Natural killer cell (primary cell): ENCODE data around the gene NOSIP. TPM values are rescaled to one million over a fixed set of nuclear protein-coding genes. Genes with fewer than 3 reads are reported as not detected.

ENCODE experiments used
- ATAC-seq, 3 donors: fragments of 150-1000 bp in 2 of 3; fragments of 200-7000 bp in 1 of 3; cut with Tn5 transposase; 1 replicate in 1 of 3; 2 replicates in 2 of 3; pipeline ENCODE4 v1.10.0; 2021; ENCODE audit warnings: mild to moderate bottlenecking in 2 of 3, moderate library complexity in 2 of 3
- DNase-seq, 2 donors: peaks; one replicate each; pipeline versions ENCODE4 v3.0.0 to v3.0.0-alpha.2; 2013 to 2021; ENCODE audit warnings: mixed read lengths in 1 of 2
- H3K27ac ChIP-seq: one replicate; pipeline ENCODE4 v1.5.1; 2013; ENCODE audit warnings: mild to moderate bottlenecking, low read length
- H3K27me3 ChIP-seq: one replicate; pipeline ENCODE4 v1.6.1; 2013; ENCODE audit warnings: low read length; ENCODE audit not compliant: control insufficient read depth, insufficient read depth
- H3K36me3 ChIP-seq: one replicate; pipeline ENCODE4 v1.6.1; 2013; ENCODE audit warnings: low read length; ENCODE audit not compliant: control insufficient read depth, insufficient read depth
- H3K4me1 ChIP-seq: one replicate; pipeline ENCODE4 v1.6.1; 2013; ENCODE audit warnings: low read length; ENCODE audit not compliant: control insufficient read depth, insufficient read depth
- H3K4me3 ChIP-seq: one replicate; pipeline ENCODE4 v1.5.1; 2013; ENCODE audit warnings: low read length
- H3K9me3 ChIP-seq: one replicate; pipeline ENCODE4 v1.6.1; 2013; ENCODE audit warnings: low read length; ENCODE audit not compliant: control insufficient read depth, insufficient read depth
- H3K27ac Mint-ChIP-seq, 2 donors: one replicate each; pipeline ENCODE4 v1.8.0; 2022; ENCODE audit warnings: mild to moderate bottlenecking in 2 of 2, mixed read lengths in 2 of 2, moderate library complexity in 1 of 2
- H3K27me3 Mint-ChIP-seq, 2 donors: one replicate each; pipeline ENCODE4 v1.8.0; 2022; ENCODE audit warnings: low read depth in 2 of 2, mixed read lengths in 2 of 2
- H3K36me3 Mint-ChIP-seq: one replicate; pipeline ENCODE4 v1.8.0; 2022; ENCODE audit warnings: mixed read lengths
- H3K4me1 Mint-ChIP-seq, 2 donors: one replicate each; pipeline ENCODE4 v1.8.0; 2022; ENCODE audit warnings: mixed read lengths in 2 of 2
- H3K4me3 Mint-ChIP-seq: one replicate; pipeline ENCODE4 v1.8.0; 2022; ENCODE audit warnings: mild to moderate bottlenecking, moderate library complexity, mixed read lengths
- H3K9me3 Mint-ChIP-seq, 2 donors: one replicate each; pipeline ENCODE4 v1.8.0; 2022; ENCODE audit warnings: mixed read lengths in 2 of 2
- WGBS: methylation state at CpG from one replicate; pipeline ENCODE4 v1.1.7; 2013; ENCODE audit warnings: missing lambda C conversion rate; ENCODE audit not compliant: insufficient coverage; 5-methylcytosine and 5-hydroxymethylcytosine counted together
- intact Hi-C: fragments of 100-400 bp; cut with micrococcal nuclease; formaldehyde crosslinking; loops from one replicate; pipeline ENCODE4 v1.14.2; 2022
- total RNA-seq, 4 donors: library from RNA; stranded (reverse); fragments of 120-200 nt in 1 of 4; gene quantifications; one replicate each; pipeline versions ENCODE4 v1.2.3 to v1.2.4, GENCODE V29; 2013 to 2022
- TF ChIP-seq, protein P1 (sequence below): fragments of 200-600 bp; IDR thresholded peaks from one replicate; pipeline ENCODE4 v1.8.0; 2022; ENCODE audit warnings: antibody characterized with exemption

NOSIP gene
- total RNA-seq, 3 donors from 2014 or later (not counting 1 experiment from before 2014, with no cell fraction given): 46.7 to 63.6 (median 59.8) TPM

DNA sequence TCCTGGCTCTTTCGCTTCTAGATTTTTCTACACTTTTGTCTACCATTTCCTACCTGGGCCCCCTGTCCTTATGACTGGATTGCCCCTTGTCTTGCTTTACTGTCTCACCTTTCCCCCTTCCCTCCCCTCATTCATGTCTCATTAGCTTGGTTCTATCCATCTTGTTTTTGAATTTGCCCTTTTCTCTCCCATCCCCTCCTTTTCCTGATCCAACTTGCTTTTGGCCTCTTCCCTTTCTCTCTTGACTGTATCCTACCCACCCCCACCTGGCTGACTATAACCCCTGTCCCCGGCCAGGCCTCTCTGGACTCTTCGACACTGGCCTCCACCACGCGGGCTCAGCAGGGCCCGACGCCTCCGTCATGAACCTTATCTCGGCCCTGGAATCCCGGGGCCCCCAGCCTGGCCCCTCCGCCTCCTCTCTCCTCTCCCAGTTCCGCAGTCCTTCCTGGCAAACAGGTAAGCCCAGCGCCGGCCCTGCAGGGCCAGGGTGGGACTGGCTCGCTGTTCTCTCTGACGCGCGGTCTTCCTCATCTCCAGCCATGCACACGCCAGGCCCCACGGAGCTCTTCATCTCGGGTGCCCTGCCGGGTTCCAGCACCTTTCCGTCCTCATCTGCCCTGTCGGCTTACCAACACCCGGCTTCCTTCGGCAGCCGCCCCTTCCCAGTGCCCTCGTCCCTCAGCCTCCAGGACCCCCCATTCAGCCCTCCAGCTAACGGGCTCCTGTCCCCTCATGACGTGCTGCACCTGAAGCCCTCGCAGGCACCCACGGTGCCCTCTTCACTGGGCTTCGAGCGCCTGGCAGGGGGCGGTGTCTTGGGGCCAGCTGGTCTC, 14.0 kb upstream of the NOSIP start:
- peaks cover 29% of the 10 kb centered on the region for H3K4me1 ChIP-seq
- no peaks in the 10 kb centered on the region for H3K9me3 Mint-ChIP-seq
- TF ChIP-seq, protein P1, sequence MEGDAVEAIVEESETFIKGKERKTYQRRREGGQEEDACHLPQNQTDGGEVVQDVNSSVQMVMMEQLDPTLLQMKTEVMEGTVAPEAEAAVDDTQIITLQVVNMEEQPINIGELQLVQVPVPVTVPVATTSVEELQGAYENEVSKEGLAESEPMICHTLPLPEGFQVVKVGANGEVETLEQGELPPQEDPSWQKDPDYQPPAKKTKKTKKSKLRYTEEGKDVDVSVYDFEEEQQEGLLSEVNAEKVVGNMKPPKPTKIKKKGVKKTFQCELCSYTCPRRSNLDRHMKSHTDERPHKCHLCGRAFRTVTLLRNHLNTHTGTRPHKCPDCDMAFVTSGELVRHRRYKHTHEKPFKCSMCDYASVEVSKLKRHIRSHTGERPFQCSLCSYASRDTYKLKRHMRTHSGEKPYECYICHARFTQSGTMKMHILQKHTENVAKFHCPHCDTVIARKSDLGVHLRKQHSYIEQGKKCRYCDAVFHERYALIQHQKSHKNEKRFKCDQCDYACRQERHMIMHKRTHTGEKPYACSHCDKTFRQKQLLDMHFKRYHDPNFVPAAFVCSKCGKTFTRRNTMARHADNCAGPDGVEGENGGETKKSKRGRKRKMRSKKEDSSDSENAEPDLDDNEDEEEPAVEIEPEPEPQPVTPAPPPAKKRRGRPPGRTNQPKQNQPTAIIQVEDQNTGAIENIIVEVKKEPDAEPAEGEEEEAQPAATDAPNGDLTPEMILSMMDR: no peak
- H3K27ac ChIP-seq: peak overlapping the region; percentile 49
- peaks cover 32 to 35% of the 10 kb centered on the region in 2 donors for H3K4me1 Mint-ChIP-seq
- no peaks in the 10 kb centered on the region for H3K36me3 Mint-ChIP-seq
- WGBS: 94% methylated on average over 35 of the region's 35 CpGs
- peaks cover 34% of the 10 kb centered on the region for H3K36me3 ChIP-seq
- peak overlapping the region; percentile 84 for H3K4me3 Mint-ChIP-seq
- intact Hi-C loops: no loop called here
- ATAC-seq (no peak), DNase-seq (no peak)
- H3K27ac Mint-ChIP-seq: peak overlapping the region; percentile 89 to 90
- no peak overlapping the region for H3K4me3 ChIP-seq
- no peaks in the 10 kb centered on the region for H3K27me3 Mint-ChIP-seq
- H3K27me3 ChIP-seq: no peaks in the 10 kb centered on the region
- H3K9me3 ChIP-seq: no peaks in the 10 kb centered on the region

DNA sequence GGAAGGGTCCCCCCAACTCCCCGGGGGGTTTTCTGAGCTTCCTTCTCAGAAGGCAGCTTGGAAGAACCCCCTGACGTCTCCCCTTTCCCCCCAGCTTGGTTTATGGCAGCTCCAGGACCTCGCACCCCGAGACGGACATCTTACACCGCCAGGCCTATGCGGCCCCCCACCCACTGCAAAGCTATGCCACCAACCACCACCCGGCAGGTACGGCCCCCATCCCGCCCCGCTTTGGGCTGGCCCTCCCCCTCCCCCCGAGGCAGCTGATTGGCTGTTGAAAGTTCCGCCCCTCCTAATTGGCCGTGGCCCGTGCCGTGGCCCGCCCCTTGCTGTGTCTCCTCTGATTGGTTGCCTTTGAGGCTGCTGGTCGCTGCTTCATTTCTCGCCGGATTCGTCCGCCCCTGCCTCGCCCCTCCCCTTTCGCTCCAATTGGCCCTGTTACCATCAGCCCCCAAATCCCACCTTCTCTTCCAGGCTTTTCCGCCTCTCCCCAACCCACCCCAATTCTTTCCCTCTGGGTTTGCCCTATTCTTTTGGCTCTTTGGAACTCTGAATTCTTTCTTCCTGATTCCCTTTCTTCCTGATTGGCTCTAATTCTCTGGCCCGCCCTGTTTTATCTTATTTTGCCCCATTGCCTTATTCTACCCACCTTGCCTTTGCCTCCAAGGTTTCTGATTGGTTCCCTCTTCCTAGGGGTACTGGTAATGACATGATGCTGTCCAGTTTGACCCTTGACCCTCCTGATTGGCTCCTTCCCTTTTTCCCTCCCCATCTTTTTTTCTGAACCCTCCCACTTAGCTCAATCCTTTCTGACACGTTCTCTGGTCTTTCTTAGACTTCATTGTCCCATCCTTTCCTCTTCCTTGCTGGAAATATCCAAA, 13.1 kb upstream of the NOSIP start:
- H3K4me3 Mint-ChIP-seq: peak overlapping the region; percentile 84
- Histone ChIP-seq H3K27me3 (no peaks in the 10 kb centered on the region), H3K4me1 (peaks cover 29% of the 10 kb centered on the region), H3K36me3 (peaks cover 28% of the 10 kb centered on the region), H3K4me3 (peak overlapping the region; percentile 18), H3K9me3 (no peaks in the 10 kb centered on the region), H3K27ac (peak overlapping the region; percentile 54)
- peak overlapping the region; percentile 89 to 90 for H3K27ac Mint-ChIP-seq
- 11% methylated on average over 26 of the region's 27 CpGs for WGBS
- H3K4me1 Mint-ChIP-seq: peaks cover 32 to 41% of the 10 kb centered on the region in 2 donors
- no peaks in the 10 kb centered on the region for H3K9me3 Mint-ChIP-seq
- no peaks in the 10 kb centered on the region for H3K36me3 Mint-ChIP-seq
- DNase-seq (peak; percentile 83 to 95), ATAC-seq (peak; percentile 56 to 76 (median 67))
- no peaks in the 10 kb centered on the region for H3K27me3 Mint-ChIP-seq
- intact Hi-C loops: loop anchor here (1.0 kb wide), 1 partner anchor 47 kb away; the partner anchor contains the start of gene RRAS
- TF ChIP-seq, protein P1: no peak

DNA sequence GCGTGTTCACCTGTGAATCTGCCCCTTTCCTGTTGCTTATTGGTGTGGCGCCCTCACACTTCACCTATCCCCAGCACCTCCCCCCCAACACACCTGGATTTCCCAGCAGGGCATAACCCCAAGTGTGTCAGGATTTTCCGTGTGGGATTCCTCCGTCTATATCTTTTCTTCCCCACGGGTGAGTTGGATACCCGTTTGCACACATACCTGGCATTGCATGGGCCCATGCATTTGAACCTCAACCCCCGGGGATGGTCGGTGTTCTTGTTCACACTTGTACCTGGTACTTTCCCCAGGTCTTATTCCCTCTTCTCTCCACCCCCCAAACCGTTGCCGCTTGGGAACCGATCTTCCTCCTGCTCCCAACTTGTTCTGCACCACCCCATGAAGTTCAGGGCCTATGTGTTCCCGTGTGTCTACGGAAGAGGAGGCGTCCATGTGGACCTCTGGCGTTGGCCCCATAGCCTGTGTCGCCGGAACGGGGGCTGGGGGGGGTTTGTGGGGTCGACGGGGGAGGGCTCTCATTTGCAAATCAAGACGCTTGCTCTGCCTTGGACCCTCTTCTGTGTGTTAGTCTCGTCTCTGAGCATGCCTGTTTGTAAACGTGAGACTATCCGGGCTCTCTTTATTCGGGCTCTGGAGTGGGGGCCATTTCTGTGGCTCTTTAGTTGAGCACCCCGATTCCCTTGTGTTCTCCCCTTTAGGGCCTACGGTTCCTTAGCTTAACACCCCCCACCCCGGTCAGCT, 12.3 kb upstream of the NOSIP start:
- H3K9me3 ChIP-seq: no peaks in the 10 kb centered on the region

More for the DNA sequence above, 12.3 kb upstream of the NOSIP start:
- intact Hi-C loops: loop anchor here (1.0 kb wide), 1 partner anchor 48 kb away; the partner anchor contains the start of gene RRAS
- Histone ChIP-seq H3K36me3 (peaks cover 28% of the 10 kb centered on the region), H3K4me3 (peak overlapping the region; percentile 88), H3K4me1 (peaks cover 29% of the 10 kb centered on the region), H3K27me3 (no peaks in the 10 kb centered on the region), H3K27ac (peak overlapping the region; percentile 54)
- 6% methylated on average over 28 of the region's 28 CpGs for WGBS
- Mint-ChIP-seq H3K27me3 (no peaks in the 10 kb centered on the region), H3K27ac (peak overlapping the region; percentile 89 to 90), H3K9me3 (no peaks in the 10 kb centered on the region), H3K4me3 (peak overlapping the region; percentile 84), H3K36me3 (no peaks in the 10 kb centered on the region), H3K4me1 (peaks cover 32 to 41% of the 10 kb centered on the region in 2 donors)
- ATAC-seq (no peak), DNase-seq (peak in 1 of 2 donors; percentile 47)
- TF ChIP-seq, protein P1: no peak
